Duodenal mucosa (tissue), 2 donors: Measurements from ENCODE around the gene PNRC1.
"Not testable (repeated sequence)": the region's sequence is repeated elsewhere in the genome, so short reads cannot be mapped to it uniquely, and the experiment has no call there.

Experiments used
- H3K27ac ChIP-seq: one replicate; pipeline ENCODE4 v1.7.0; 2013; ENCODE audit warnings: low read depth, low read length
- H3K27me3 ChIP-seq, 2 donors: one replicate each; pipeline ENCODE4 v1.7.0; 2013; ENCODE audit warnings: low read length in 2 of 2, control low read depth in 1 of 2; ENCODE audit not compliant: insufficient read depth in 2 of 2, control insufficient read depth in 1 of 2
- H3K36me3 ChIP-seq, 2 donors: one replicate each; pipeline ENCODE4 v1.7.0; 2013; ENCODE audit warnings: low read length in 2 of 2, control low read depth in 1 of 2; ENCODE audit not compliant: insufficient read depth in 2 of 2, control insufficient read depth in 1 of 2
- H3K4me1 ChIP-seq, 2 donors: one replicate each; pipeline ENCODE4 v1.7.0; 2013; ENCODE audit warnings: low read length in 2 of 2, control low read depth in 1 of 2; ENCODE audit not compliant: insufficient read depth in 2 of 2, control insufficient read depth in 1 of 2
- H3K4me3 ChIP-seq, 2 donors: one replicate each; pipeline ENCODE4 v1.7.0; 2013; ENCODE audit warnings: low read length in 2 of 2, low read depth in 1 of 2
- H3K9ac ChIP-seq, 2 donors: one replicate each; pipeline ENCODE4 v1.7.0; 2013; ENCODE audit warnings: low read length in 2 of 2, low read depth in 1 of 2
- H3K9me3 ChIP-seq, 2 donors: one replicate each; pipeline ENCODE4 v1.7.0; 2013; ENCODE audit warnings: low read length in 2 of 2, control low read depth in 1 of 2; ENCODE audit not compliant: control insufficient read depth in 1 of 2

Gene PNRC1

GRCh38 chr6:89080281-89081128 lies at the start of gene PNRC1:
Gene PNRC1 (plus strand): TSS chr6:89080751. CDS start chr6:89080895, 144 bp downstream.
- peak within 1 kb of the TSS; percentile 100 for H3K27ac ChIP-seq
- H3K4me3 ChIP-seq = peak within 1 kb of the TSS; percentile 92 to 99
- peak within 1 kb of the TSS; percentile 97 to 100 for H3K9ac ChIP-seq
- H3K36me3 ChIP-seq = peaks cover 17% of the 10 kb centered on the region in 2 donors
- no peaks in the 10 kb centered on the region for H3K9me3 ChIP-seq
- H3K27me3 ChIP-seq = no peaks in the 10 kb centered on the region
- peaks cover 8 to 15% of the 10 kb centered on the region in 2 donors for H3K4me1 ChIP-seq

GRCh38 chr6:89032599-89032998 lies 48.0 kb upstream of the PNRC1 start:
- no peaks in the 10 kb centered on the region for H3K27me3 ChIP-seq
- H3K27ac ChIP-seq = no peak overlapping the region
- peaks cover 35 to 40% of the 10 kb centered on the region in 2 donors for H3K4me1 ChIP-seq
- no peak overlapping the region for H3K9ac ChIP-seq
- H3K36me3 ChIP-seq = no peaks in the 10 kb centered on the region
- no peak overlapping the region for H3K4me3 ChIP-seq
- no peaks in the 10 kb centered on the region for H3K9me3 ChIP-seq

DNA sequence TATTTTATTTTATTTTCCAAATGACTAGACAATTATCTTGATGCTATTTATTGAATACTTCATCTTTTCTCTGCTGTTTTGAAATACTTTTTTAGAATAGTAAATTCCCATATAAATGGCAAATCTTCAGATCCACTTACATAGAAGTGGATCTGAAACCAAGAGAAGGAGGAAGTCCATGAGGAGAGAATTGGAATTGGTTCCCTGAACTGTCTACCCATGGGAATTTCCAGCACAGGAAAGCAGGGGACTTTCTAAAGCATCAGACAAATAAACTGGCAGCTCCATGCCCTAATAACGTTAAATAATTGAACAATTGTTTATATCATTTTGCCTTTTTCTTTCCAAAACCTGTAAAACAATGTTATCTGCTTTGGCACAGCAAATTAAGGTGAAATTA lies 47.1 kb upstream of the PNRC1 start:
- Histone ChIP-seq H3K9ac (no peak overlapping the region), H3K27me3 (no peaks in the 10 kb centered on the region), H3K4me3 (no peak overlapping the region), H3K36me3 (no peaks in the 10 kb centered on the region), H3K9me3 (peaks cover 0 to 2% of the 10 kb centered on the region in 2 donors), H3K4me1 (peaks cover 31 to 33% of the 10 kb centered on the region in 2 donors), H3K27ac (no peak overlapping the region)

DNA sequence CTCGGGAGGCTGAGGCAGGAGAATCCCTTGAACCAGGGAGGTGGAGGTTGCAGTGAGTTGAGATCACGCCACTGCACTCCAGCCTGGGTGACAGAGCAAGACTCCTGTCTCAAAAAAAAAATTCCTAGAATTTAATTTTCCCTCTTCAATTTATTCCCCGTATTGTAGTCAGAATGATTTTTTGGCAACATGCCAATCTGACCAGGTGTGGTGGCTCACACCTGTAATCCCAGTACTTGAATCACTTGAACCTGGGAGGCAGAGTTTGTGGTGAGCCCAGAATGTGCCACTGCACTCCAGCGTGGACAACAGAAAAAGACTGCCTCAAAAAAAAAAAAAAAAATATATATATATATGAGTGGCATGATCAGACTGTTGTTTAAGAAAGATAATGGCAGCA lies 46.4 kb upstream of the PNRC1 start:
- not testable (repeated sequence) for H3K9me3 ChIP-seq, H3K36me3 ChIP-seq, H3K27ac ChIP-seq, H3K4me3 ChIP-seq, H3K27me3 ChIP-seq, H3K9ac ChIP-seq
- peaks cover 31% of the 10 kb centered on the region in 2 donors for H3K4me1 ChIP-seq

DNA sequence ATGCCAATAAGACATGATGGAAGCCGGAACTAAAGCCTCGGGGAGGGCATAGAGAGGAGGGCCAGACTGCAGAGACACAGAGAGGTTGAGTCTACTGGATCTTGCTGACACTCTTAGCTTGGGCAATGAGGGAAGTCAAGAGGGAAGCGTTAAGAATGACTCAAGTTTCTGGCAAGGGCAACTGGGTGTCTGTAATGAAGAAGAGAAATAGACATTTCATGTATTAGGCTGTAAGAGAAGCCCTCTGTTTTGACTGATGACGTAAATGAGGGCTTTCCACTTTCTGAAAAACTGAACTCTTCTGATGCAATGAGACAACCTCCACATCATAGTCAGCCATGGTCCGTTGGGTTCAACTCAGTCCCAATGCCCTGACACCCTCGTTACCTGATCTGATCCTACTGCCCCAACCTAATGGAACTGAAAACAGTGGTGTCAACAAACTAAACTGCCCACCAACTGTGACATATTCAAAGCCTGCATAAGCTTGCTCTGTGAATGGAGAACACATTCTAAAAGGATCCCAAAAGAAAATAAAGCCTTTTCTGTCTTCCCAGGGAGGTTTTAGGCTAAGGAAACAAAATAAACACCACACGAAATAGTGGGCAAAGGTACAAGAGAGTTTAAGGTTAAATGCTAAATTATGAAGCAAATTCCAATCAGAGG lies 45.8 kb upstream of the PNRC1 start:
- Histone ChIP-seq H3K27ac (peak overlapping the region; percentile 94), H3K4me3 (peak overlapping the region; percentile 36 to 47), H3K27me3 (no peaks in the 10 kb centered on the region), H3K4me1 (peaks cover 31% of the 10 kb centered on the region in 2 donors), H3K9ac (peak overlapping the region; percentile 36 to 55), H3K36me3 (no peaks in the 10 kb centered on the region), H3K9me3 (peaks cover 0 to 5% of the 10 kb centered on the region in 2 donors)

DNA sequence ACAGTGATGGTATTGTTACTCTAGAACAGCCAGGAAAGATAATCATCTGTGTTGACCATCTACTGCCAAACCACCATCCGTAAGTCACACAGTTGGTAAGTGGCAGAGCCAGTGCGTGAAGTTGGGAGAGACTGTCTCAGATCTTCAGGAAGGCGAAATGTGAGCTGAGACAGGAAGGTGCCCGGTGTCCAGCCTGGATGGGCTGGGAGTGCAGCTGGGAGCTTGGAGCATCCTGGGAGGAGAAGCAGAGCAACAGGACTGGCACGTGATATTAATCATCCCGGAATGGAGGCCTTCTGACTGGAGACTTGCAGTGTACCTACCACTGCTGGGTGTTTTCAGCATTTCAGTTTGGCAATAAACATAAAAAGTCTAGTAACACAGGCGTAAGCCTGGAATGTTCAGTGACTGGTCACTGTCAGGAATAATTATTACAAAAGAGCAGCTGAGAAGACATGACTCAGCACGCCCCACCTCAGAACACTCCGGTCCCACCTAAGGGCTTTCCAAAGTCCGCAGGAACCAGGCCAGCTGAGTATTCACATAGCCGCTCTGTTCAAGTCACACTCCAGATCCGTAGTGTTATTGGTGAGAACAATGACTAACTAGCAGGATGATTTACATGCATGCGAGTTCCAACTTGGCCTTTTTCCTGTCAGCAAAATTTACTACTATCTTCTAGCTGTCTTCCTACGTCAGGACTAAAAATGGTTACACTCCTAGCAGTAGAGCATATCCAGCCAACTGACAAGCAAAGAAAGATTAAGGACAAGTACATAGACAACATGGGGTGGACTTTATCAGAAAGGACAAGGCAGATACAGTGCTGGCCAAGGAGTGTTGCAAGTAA lies 45.1 kb upstream of the PNRC1 start:
- H3K4me1 ChIP-seq = peaks cover 31% of the 10 kb centered on the region in 2 donors
- H3K27ac ChIP-seq = peak overlapping the region; percentile 94
- no peaks in the 10 kb centered on the region for H3K36me3 ChIP-seq
- no peaks in the 10 kb centered on the region for H3K27me3 ChIP-seq
- H3K4me3 ChIP-seq = peak overlapping the region; percentile 36 to 47
- H3K9me3 ChIP-seq = peaks cover 0 to 5% of the 10 kb centered on the region in 2 donors
- peak overlapping the region; percentile 36 to 55 for H3K9ac ChIP-seq

DNA sequence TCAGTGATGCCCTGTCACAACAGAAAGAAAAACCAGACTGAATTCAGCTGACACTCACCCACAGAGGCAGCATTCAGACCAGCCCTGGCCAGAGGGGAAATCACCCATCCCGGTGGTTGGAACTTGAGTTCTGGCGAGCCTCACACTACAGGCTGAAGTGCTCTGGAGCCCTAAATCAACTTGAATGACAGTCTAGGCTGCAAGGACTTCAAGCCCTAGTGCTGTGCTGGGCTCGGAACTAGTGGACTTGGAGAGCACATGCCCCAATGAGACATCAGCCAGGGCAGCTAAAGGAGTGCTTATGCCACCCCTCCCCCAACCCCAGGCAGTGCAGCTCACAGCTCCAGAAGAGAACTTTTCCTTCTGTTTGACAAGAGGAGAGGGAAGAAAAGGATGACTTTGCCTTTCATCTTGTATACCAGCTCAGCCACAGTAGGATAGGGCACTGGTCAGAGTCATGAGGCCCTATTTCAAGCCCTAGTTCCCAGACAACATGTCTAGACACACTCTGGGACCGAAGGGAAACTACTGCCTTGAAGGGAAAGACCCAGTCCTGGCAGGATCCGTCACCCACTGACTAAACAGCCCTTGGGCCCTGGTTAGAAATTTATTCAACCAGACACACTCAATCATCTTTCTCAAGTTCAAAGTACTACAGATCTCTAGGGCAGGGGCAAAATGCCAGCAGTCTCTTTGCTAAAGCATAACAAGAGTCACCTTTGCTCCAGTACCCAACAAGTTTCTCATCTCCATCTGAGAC lies 43.2 kb upstream of the PNRC1 start:
- Histone ChIP-seq H3K4me3 (no peak overlapping the region), H3K4me1 (peaks cover 31% of the 10 kb centered on the region in 2 donors), H3K9me3 (peaks cover 0 to 5% of the 10 kb centered on the region in 2 donors), H3K9ac (peak overlapping the region in 1 of 2 donors; percentile 6), H3K27ac (peak overlapping the region; percentile 36), H3K36me3 (no peaks in the 10 kb centered on the region), H3K27me3 (no peaks in the 10 kb centered on the region)

DNA sequence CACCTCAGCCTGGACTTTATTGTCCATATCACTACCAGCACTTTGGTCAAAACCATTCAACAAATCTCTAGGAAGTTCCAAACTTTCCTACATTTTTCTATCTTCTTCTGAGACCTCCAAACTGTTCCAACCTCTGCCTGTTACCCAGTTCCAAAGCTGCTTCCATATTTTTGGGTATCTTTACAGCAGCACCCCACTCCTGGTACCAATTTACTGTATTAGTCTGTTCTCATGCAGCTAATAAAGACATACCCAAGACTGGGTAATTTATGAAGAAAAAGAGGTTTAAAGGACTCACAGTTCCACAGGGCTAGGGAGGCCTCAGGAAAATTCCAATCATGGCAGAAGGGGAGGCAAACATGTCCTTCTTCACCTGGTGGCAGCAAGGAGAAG lies 42.7 kb upstream of the PNRC1 start:
- not testable (repeated sequence) for H3K27me3 ChIP-seq, H3K27ac ChIP-seq, H3K9ac ChIP-seq, H3K36me3 ChIP-seq, H3K9me3 ChIP-seq, H3K4me3 ChIP-seq
- H3K4me1 ChIP-seq = peaks cover 27 to 31% of the 10 kb centered on the region in 2 donors

- Histone ChIP-seq H3K4me1 (peaks cover 6 to 10% of the 10 kb centered on the region in 2 donors), H3K9ac (no peak overlapping the region), H3K9me3 (peaks cover 0 to 5% of the 10 kb centered on the region in 2 donors), H3K4me3 (no peak overlapping the region), H3K27me3 (no peaks in the 10 kb centered on the region), H3K27ac (no peak overlapping the region), H3K36me3 (no peaks in the 10 kb centered on the region)
Measured at GRCh38 chr6:89042664-89043063, 37.9 kb upstream of the PNRC1 start.
